ENCODE measurements around the gene BMS1. TPM values are rescaled to one million over a fixed set of nuclear protein-coding genes. Genes with fewer than 3 reads are reported as not detected.

The BMS1 gene
- total RNA-seq, 2 donors from 2014 or later, result 8.0 to 8.6 TPM

- ATAC-seq (no peak), DNase-seq (no peak)
- Histone ChIP-seq H3K27ac (no peak overlapping the region), H3K9me3 (peaks cover 0 to 4% (median 0%) of the 10 kb centered on the region in 3 donors), H3K4me3 (no peak overlapping the region), H3K27me3 (no peaks in the 10 kb centered on the region), H3K4me1 (no peaks in the 10 kb centered on the region), H3K36me3 (replicated peaks in 1 of 2; ENCODE audit: insufficient read depth in 1 of 2, low read depth in 2 of 2) (no peaks in the 10 kb centered on the region)
- TF ChIP-seq POLR2A (IDR thresholded peaks at IDR 0.05), result no peak
- no peak for TF ChIP-seq CTCF (IDR thresholded peaks at IDR 0.05)
- 72 to 73% methylated on average over 3 of the region's 3 CpGs for WGBS, 2 donors
- intact Hi-C loops (cut with DNase I), result no loop called here
These were observed 100.0 kb downstream of the BMS1 start for GRCh38 chr10:42882597-42882996.

Small RNA genes within 50 kb of the gene (small RNA-seq; reads per million reads assigned to genes)
- not detected for gene RNU6-885P

Other genes starting within 250 kb of the BMS1 start
- 10 to 100 TPM; 27.0 to 82.5 TPM for gene ZNF33B, start 144.2 kb upstream of the BMS1 start, total RNA-seq

Measured in body of pancreas (tissue), 4 donors.